Spleen (tissue), 11 donors: ENCODE data around the gene FOXC1. TPM values are rescaled to one million over a fixed set of nuclear protein-coding genes. Genes with fewer than 3 reads are reported as not detected.

Experiments used
- DNase-seq: peaks from one replicate; pipeline ENCODE4 v3.0.0-alpha.2; 2020
- H3K27ac ChIP-seq, 8 donors: fragments of 200-600 bp; sonication (generic) in 7 of 8; 1 replicate in 4 of 8; 2 replicates in 4 of 8; pipeline versions ENCODE4 v1.5.0 to v1.8.0; 2016 to 2021; ENCODE audit warnings: inconsistent platforms in 4 of 8, mild to moderate bottlenecking in 4 of 8, moderate library complexity in 1 of 8
- H3K27me3 ChIP-seq, 7 donors: fragments of 200-600 bp; sonication (generic) in 6 of 7; replicated peaks in 1 of 7; 1 replicate in 4 of 7; 2 replicates in 3 of 7; pipeline versions ENCODE4 v1.5.0 to v1.8.0; 2016 to 2021; ENCODE audit warnings: inconsistent platforms in 3 of 7, mild to moderate bottlenecking in 1 of 7
- H3K36me3 ChIP-seq, 6 donors: fragments of 200-600 bp; sonication (generic) in 5 of 6; 1 replicate in 4 of 6; 2 replicates in 2 of 6; pipeline versions ENCODE4 v1.5.0 to v1.8.0; 2016 to 2021; ENCODE audit warnings: inconsistent platforms in 2 of 6
- H3K4me1 ChIP-seq, 6 donors: fragments of 200-600 bp; sonication (generic) in 5 of 6; 1 replicate in 3 of 6; 2 replicates in 3 of 6; pipeline versions ENCODE4 v1.5.0 to v1.8.0; 2016 to 2021; ENCODE audit warnings: inconsistent platforms in 3 of 6
- H3K4me3 ChIP-seq, 8 donors: fragments of 200-600 bp; sonication (generic) in 7 of 8; 1 replicate in 4 of 8; 2 replicates in 4 of 8; pipeline versions ENCODE4 v1.5.0 to v1.8.0; 2016 to 2021; ENCODE audit warnings: inconsistent platforms in 4 of 8, mild to moderate bottlenecking in 4 of 8, moderate library complexity in 2 of 8
- H3K9me3 ChIP-seq, 8 donors: fragments of 200-600 bp; sonication (generic) in 7 of 8; 1 replicate in 4 of 8; 2 replicates in 4 of 8; pipeline versions ENCODE4 v1.5.0 to v1.8.0; 2016 to 2021; ENCODE audit warnings: inconsistent platforms in 4 of 8
- POLR2A ChIP-seq, 3 donors: fragments of 450-650 bp; IDR thresholded peaks; one replicate each; pipeline ENCODE4 v1.5.1; 2017; ENCODE audit warnings: antibody characterized with exemption in 3 of 3, mild to moderate bottlenecking in 1 of 3
- POLR2AphosphoS5 ChIP-seq, 3 donors: sonication (generic); formaldehyde crosslinking; IDR thresholded peaks; one replicate each; pipeline ENCODE4 v1.5.1; 2017; ENCODE audit warnings: antibody characterized with exemption in 3 of 3
- WGBS, 5 donors: extraction: QIAGEN DNeasy Blood & Tissue Kit in 3 of 5; methylation state at CpG; one replicate each; pipeline versions ENCODE4 v1.1.5 to v1.1.7; 2013 to 2018; 5-methylcytosine and 5-hydroxymethylcytosine counted together
- intact Hi-C: fragments of 100-400 bp; cut with DNase I; formaldehyde crosslinking; loops from one replicate; pipeline ENCODE4 v1.15.0; 2023; ENCODE audit warnings: low total_unique reads
- polyA plus RNA-seq, 3 donors: library from polyadenylated mRNA; stranded (reverse); fragments of 200-250 nt; gene quantifications; one replicate each; pipeline ENCODE4 v1.2.1, GENCODE V29; 2013
- total RNA-seq, 7 donors: library from RNA; depleted of rRNA in 3 of 7; stranded (reverse); fragments of >200 nt in 3 of 7; fragmentation: NEBNext Ultra II Directional in 4 of 7; extraction: Animal tissue kit (Norgen Biotek cat#: 25700) in 4 of 7; gene quantifications; one replicate each; pipeline versions ENCODE4 v1.1.0 to v1.2.1, GENCODE V29; 2016 to 2021
- TF ChIP-seq, protein P1 (sequence below), 11 experiments: fragments of 200-600 bp in 7 of 11; fragments of 450-650 bp in 4 of 11; sonication (generic) in 4 of 11; IDR thresholded peaks in 8 of 11; conservative IDR thresholded peaks in 3 of 11; 1 replicate in 7 of 11; 2 replicates in 4 of 11; pipeline versions ENCODE4 v1.4.0 to v1.8.0; 2016 to 2021; ENCODE audit warnings: antibody characterized with exemption in 11 of 11, inconsistent platforms in 4 of 11, mild to moderate bottlenecking in 1 of 11
- donor health status: healthy with polysubstance abuse.
- donor health status: DM: no; HTN: no; CAD: no; lungs with moderate emphysema.
- donor health status: DM: no; HTN: no; CAD: no.
- donor health status: Bipolar disorder and iron deficiency.
- donor health status: healthy.
- donor health status: DM: no; HTN: no; CAD: no.
- donor health status: DM: yes; HTN: yes; CAD: no.

Gene FOXC1
- total and polyA plus RNA-seq, 10 donors: 0.20 to 1.1 (median 0.55) TPM

- Histone ChIP-seq H3K4me3 (no peak overlapping the region), H3K27ac (no peak overlapping the region), H3K4me1 (peaks cover 0 to 4% (median 0%) of the 10 kb centered on the region in 6 donors), H3K27me3 (no peaks in the 10 kb centered on the region), H3K9me3 (no peaks in the 10 kb centered on the region), H3K36me3 (no peaks in the 10 kb centered on the region)
- WGBS, 5 donors: 38 to 62% (median 52%) methylated on average over 7 of the region's 7 CpGs
- TF ChIP-seq POLR2A (IDR thresholded peaks at IDR 0.05) (no peak), POLR2AphosphoS5 (IDR thresholded peaks at IDR 0.05) (no peak)
- TF ChIP-seq, protein P1, sequence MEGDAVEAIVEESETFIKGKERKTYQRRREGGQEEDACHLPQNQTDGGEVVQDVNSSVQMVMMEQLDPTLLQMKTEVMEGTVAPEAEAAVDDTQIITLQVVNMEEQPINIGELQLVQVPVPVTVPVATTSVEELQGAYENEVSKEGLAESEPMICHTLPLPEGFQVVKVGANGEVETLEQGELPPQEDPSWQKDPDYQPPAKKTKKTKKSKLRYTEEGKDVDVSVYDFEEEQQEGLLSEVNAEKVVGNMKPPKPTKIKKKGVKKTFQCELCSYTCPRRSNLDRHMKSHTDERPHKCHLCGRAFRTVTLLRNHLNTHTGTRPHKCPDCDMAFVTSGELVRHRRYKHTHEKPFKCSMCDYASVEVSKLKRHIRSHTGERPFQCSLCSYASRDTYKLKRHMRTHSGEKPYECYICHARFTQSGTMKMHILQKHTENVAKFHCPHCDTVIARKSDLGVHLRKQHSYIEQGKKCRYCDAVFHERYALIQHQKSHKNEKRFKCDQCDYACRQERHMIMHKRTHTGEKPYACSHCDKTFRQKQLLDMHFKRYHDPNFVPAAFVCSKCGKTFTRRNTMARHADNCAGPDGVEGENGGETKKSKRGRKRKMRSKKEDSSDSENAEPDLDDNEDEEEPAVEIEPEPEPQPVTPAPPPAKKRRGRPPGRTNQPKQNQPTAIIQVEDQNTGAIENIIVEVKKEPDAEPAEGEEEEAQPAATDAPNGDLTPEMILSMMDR (IDR thresholded peaks at IDR 0.05 in 8 of 11, conservative IDR thresholded peaks at IDR 0.05 in 3 of 11): no peak
- intact Hi-C loops: no loop called here
- DNase-seq: no peak
Observed at GRCh38 chr6:1659816-1660215, 50.1 kb downstream of the FOXC1 start.

DNA sequence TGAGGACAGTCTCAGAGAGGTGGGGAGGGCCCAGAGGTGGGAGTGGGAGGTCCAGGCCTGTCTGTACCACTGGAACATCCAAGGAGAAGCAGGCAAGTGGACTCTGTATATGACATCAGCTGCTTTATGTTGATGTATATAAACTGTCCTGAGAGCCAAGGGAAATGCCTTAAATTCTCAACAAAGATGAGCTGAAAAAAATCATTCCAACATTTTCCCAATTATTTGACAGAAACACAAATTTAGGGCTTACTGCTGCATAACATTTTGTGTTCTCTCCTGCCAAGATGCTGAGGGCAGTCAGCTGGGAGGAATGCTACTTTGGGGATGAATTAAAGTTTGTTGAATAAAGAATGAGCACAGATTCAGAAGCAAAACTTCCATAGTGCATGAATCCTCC lies 52.8 kb downstream of the FOXC1 start:
- DNase-seq: no peak
- Histone ChIP-seq H3K36me3 (no peaks in the 10 kb centered on the region), H3K9me3 (no peaks in the 10 kb centered on the region), H3K4me3 (no peak overlapping the region), H3K4me1 (peaks cover 0 to 14% (median 8%) of the 10 kb centered on the region in 6 donors), H3K27me3 (no peaks in the 10 kb centered on the region), H3K27ac (no peak overlapping the region)
- TF ChIP-seq POLR2A (IDR thresholded peaks at IDR 0.05) (no peak), POLR2AphosphoS5 (IDR thresholded peaks at IDR 0.05) (no peak)
- TF ChIP-seq, protein P1 (IDR thresholded peaks at IDR 0.05 in 8 of 11, conservative IDR thresholded peaks at IDR 0.05 in 3 of 11): no peak
- intact Hi-C loops: no loop called here

Other genes starting within 250 kb of the FOXC1 start
- not detected for gene FOXF2, start 220.3 kb upstream of the FOXC1 start, total RNA-seq
- gene FOXF2, start 220.3 kb upstream of the FOXC1 start, polyA plus RNA-seq: not detected